Thyroid gland (tissue), 4 donors: ENCODE measurements around the gene ITGB4. TPM values are rescaled to one million over a fixed set of nuclear protein-coding genes. Genes with fewer than 3 reads are reported as not detected.
"Not testable (repeated sequence)": the region's sequence is repeated elsewhere in the genome, so short reads cannot be mapped to it uniquely, and the experiment has no call there.

ENCODE experiments used
- DNase-seq, 2 donors: peaks; one replicate each; pipeline ENCODE4 v3.0.0-alpha.2; 2019
- H3K27ac ChIP-seq, 3 donors: fragments of 200-600 bp; sonication (generic); 1 replicate in 2 of 3; 2 replicates in 1 of 3; pipeline ENCODE4 v1.5.1; 2016 to 2019; ENCODE audit warnings: mild to moderate bottlenecking in 1 of 3, moderate library complexity in 1 of 3
- H3K27me3 ChIP-seq: fragments of 200-600 bp; sonication (generic); one replicate; pipeline ENCODE4 v1.5.1; 2019
- H3K36me3 ChIP-seq, 2 donors: fragments of 200-600 bp; sonication (generic); one replicate each; pipeline ENCODE4 v1.5.1; 2016 to 2019
- H3K4me1 ChIP-seq, 2 donors: fragments of 200-600 bp; sonication (generic); one replicate each; pipeline ENCODE4 v1.5.1; 2017 to 2019
- H3K4me3 ChIP-seq, 3 donors: fragments of 200-600 bp; sonication (generic); replicated peaks in 1 of 3; 1 replicate in 2 of 3; 2 replicates in 1 of 3; pipeline ENCODE4 v1.5.1; 2016; ENCODE audit warnings: mild to moderate bottlenecking in 1 of 3
- H3K9me3 ChIP-seq: fragments of 200-600 bp; sonication (generic); one replicate; pipeline ENCODE4 v1.5.1; 2017
- CTCF ChIP-seq, 6 experiments: fragments of 200-600 bp in 3 of 6; fragments of 450-650 bp in 3 of 6; sonication (generic) in 3 of 6; IDR thresholded peaks; one replicate each; pipeline ENCODE4 v1.5.1; 2016 to 2019; ENCODE audit warnings: antibody characterized with exemption in 6 of 6, mild to moderate bottlenecking in 2 of 6, inconsistent platforms in 1 of 6, moderate library complexity in 1 of 6
- POLR2A ChIP-seq, 2 donors: fragments of 450-650 bp; IDR thresholded peaks; one replicate each; pipeline ENCODE4 v1.6.1; 2017; ENCODE audit warnings: antibody characterized with exemption in 2 of 2, mild to moderate bottlenecking in 2 of 2, moderate library complexity in 1 of 2
- WGBS, 2 donors: methylation state at CpG; one replicate each; pipeline ENCODE4 v1.1.5; 2017; 5-methylcytosine and 5-hydroxymethylcytosine counted together
- intact Hi-C: fragments of 100-400 bp; cut with DNase I; formaldehyde crosslinking; loops from one replicate; pipeline ENCODE4 v1.15.1; 2023
- total RNA-seq, 4 donors: library from RNA; depleted of rRNA; stranded (reverse); fragments of >200 nt; gene quantifications; one replicate each; pipeline ENCODE4 v1.2.3, GENCODE V29; 2016

The ITGB4 gene
- total RNA-seq, 4 donors from 2014 or later: 19.7 to 27.3 (median 23.1) TPM

- H3K27ac ChIP-seq: peak overlapping the region; percentile 3 to 99 (median 34)
- peaks cover 12 to 16% of the 10 kb centered on the region in 2 donors for H3K36me3 ChIP-seq
- no peak for TF ChIP-seq POLR2A (IDR thresholded peaks at IDR 0.05)
- TF ChIP-seq CTCF (IDR thresholded peaks at IDR 0.05): no peak
- H3K27me3 ChIP-seq: no peaks in the 10 kb centered on the region
- intact Hi-C loops: no loop called here
- H3K9me3 ChIP-seq: no peaks in the 10 kb centered on the region
- H3K4me3 ChIP-seq: peak overlapping the region in 2 of 3 donors; percentile 4 to 96
- H3K4me1 ChIP-seq: peaks cover 24 to 28% of the 10 kb centered on the region in 2 donors
- 3 to 4% methylated on average over 2 of the region's 2 CpGs for WGBS, 2 donors
- no peak for DNase-seq
Measured at GRCh38 chr17:75777296-75777922, 56.1 kb downstream of the ITGB4 start.

- H3K27me3 ChIP-seq, H3K9me3 ChIP-seq, intact Hi-C loops, DNase-seq: not testable (repeated sequence)
- H3K27ac ChIP-seq: peak overlapping the region; percentile 94 to 99 (median 97)
- WGBS, 2 donors: 2% methylated on average over 11 to 12 of the region's 19 CpGs
- H3K4me1 ChIP-seq: peaks cover 24 to 32% of the 10 kb centered on the region in 2 donors
- peaks cover 12 to 16% of the 10 kb centered on the region in 2 donors for H3K36me3 ChIP-seq
- peak overlapping the region; percentile 63 to 96 (median 91) for H3K4me3 ChIP-seq
Measured at GRCh38 chr17:75778066-75778860, 57.0 kb downstream of the ITGB4 start.

GRCh38 chr17:75778861-75779249 is 57.6 kb downstream of the ITGB4 start:
- H3K4me3 ChIP-seq: peak overlapping the region; percentile 63 to 96 (median 91)
- DNase-seq: peak in 1 of 2 donors; percentile 25
- intact Hi-C loops: no loop called here
- TF ChIP-seq POLR2A (IDR thresholded peaks at IDR 0.05): no peak
- TF ChIP-seq CTCF (IDR thresholded peaks at IDR 0.05): peak in 4 of 6 experiments; percentile 25 to 41 (median 35)
- H3K27me3 ChIP-seq: no peaks in the 10 kb centered on the region
- WGBS, 2 donors: 0 to 7% methylated on average over 5 to 12 of the region's 38 CpGs
- peaks cover 12 to 16% of the 10 kb centered on the region in 2 donors for H3K36me3 ChIP-seq
- no peaks in the 10 kb centered on the region for H3K9me3 ChIP-seq
- H3K4me1 ChIP-seq: peaks cover 28 to 38% of the 10 kb centered on the region in 2 donors
- H3K27ac ChIP-seq: peak overlapping the region; percentile 94 to 99 (median 97)

- DNase-seq: peak; percentile 97 to 98
- Histone ChIP-seq H3K4me1 (peaks cover 33 to 41% of the 10 kb centered on the region in 2 donors), H3K27me3 (no peaks in the 10 kb centered on the region), H3K4me3 (peak overlapping the region; percentile 63 to 96 (median 91)), H3K36me3 (peaks cover 12 to 16% of the 10 kb centered on the region in 2 donors), H3K27ac (peak overlapping the region; percentile 94 to 99 (median 97)), H3K9me3 (no peaks in the 10 kb centered on the region)
- intact Hi-C loops: no loop called here
- TF ChIP-seq CTCF (IDR thresholded peaks at IDR 0.05): peak in 1 of 6 experiments; percentile 18
- peak; percentile 100 for TF ChIP-seq POLR2A (IDR thresholded peaks at IDR 0.05)
- WGBS, 2 donors: 0 to 1% methylated on average over 17 to 25 of the region's 84 CpGs
Measured at GRCh38 chr17:75779250-75779986, 58.2 kb downstream of the ITGB4 start.
